Right lobe of liver (tissue), 4 donors: ENCODE results near the gene SPOCK2.

Source experiments
- CTCF ChIP-seq, 4 donors: fragments of 200-600 bp in 3 of 4; fragments of 450-650 bp in 1 of 4; IDR thresholded peaks; one replicate each; pipeline versions ENCODE4 v1.5.1 to v1.8.0; 2016 to 2022; ENCODE audit warnings: antibody characterized with exemption in 4 of 4, mild to moderate bottlenecking in 2 of 4
- POLR2A ChIP-seq: fragments of 450-650 bp; IDR thresholded peaks from one replicate; pipeline ENCODE4 v1.6.1; 2017; ENCODE audit warnings: antibody characterized with exemption, mild to moderate bottlenecking
- donor health status: DM: no; HTN: no; CAD: no.
- donor health status: DM: no; HTN: no; CAD: no.
- donor health status: DM: no; HTN: yes; CAD: no.

GRCh38 chr10:72092987-72093386 is 4.6 kb upstream of the SPOCK2 start:
- no peak for TF ChIP-seq CTCF (IDR thresholded peaks at IDR 0.05)
- no peak for TF ChIP-seq POLR2A
